Activated CD4-positive, alpha-beta T cell treated with anti-CD3 and anti-CD28 coated beads, Interleukin-2, amount 10 ng/mL, durations not matched to agents 24 days and 14 days (primary cell): ENCODE results near the gene CCN6. TPM values are rescaled to one million over a fixed set of nuclear protein-coding genes. Genes with fewer than 3 reads are reported as not detected.

Experiments
- total RNA-seq: library from RNA; stranded (reverse); gene quantifications from 2 replicates; pipeline ENCODE4 v1.2.3, GENCODE V29; 2022

CCN6 gene
- total RNA-seq, 1 donor from 2014 or later, result 0.72 TPM

Other genes with a start within 250 kb of the CCN6 start
- 331 and 341 TPM in 2 replicates for gene FYN, start 180.7 kb upstream of the CCN6 start, total RNA-seq
- 24.3 and 30.1 TPM in 2 replicates for gene TUBE1, start 33.4 kb downstream of the CCN6 start, total RNA-seq
- gene FAM229B, start 33.5 kb downstream of the CCN6 start, total RNA-seq, result 0.91 and 0.97 TPM in 2 replicates
- not detected in 2 replicates for gene LAMA4, start 200.5 kb downstream of the CCN6 start, total RNA-seq